NOMO-1 treated with DMSO at 0.1 percent for 48 hours (cell line): Measurements from ENCODE around the gene CAPN14.
A peak's percentile ranks its signal among the peaks of the same experiment; 100 is the strongest.

ENCODE experiments used
- DNase-seq: peaks from one replicate; lab custom pipeline; 2025; ENCODE audit not compliant: unreplicated experiment; lab: John Stamatoyannopoulos, UW

Gene CAPN14

GRCh38 chr2:31241625-31242270 is 24.4 kb upstream of the CAPN14 start:
- DNase-seq: no peak

- no peak for DNase-seq
Measured at GRCh38 chr2:31240381-31241365, 23.4 kb upstream of the CAPN14 start.

GRCh38 chr2:31239593-31240177 is 22.4 kb upstream of the CAPN14 start:
- no peak for DNase-seq

DNA sequence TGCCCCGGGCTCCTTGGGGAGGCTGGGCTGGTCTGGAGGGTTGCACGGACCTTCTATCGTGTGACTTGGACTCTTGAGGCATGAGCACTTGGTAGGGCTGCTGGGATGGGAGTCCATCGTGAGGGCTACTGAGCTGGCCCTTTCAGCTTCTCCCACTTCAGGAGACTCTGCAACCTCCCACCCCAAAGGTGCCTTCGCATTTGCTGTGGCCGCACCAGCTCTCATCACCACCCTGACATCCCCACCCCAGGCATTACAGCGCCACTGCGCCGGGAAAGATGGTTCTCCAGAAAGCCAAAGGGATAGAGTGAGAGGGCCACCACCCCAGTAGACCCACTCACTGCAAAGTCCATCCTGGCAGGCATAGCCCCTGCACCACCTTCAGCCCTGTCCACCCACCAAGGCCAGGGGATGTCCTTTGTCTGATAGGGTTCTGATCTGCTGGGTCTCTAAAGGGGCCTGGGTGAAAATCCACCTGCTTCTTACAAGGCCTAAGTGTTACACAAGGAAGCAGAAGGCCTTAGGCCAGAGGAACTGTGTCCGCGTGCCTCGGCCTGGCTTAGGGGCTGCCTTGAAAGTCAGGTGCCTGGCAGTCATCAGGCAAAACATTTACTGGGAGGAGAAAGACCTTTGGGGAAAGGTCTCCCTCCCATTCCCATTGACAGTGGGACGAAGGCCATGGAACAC is 21.7 kb upstream of the CAPN14 start:
- DNase-seq: no peak

GRCh38 chr2:31238126-31238905 is 21.0 kb upstream of the CAPN14 start:
- no peak for DNase-seq

GRCh38 chr2:31237348-31238017 is 20.2 kb upstream of the CAPN14 start:
- DNase-seq: no peak

GRCh38 chr2:31236433-31237205 is 19.3 kb upstream of the CAPN14 start:
- no peak for DNase-seq

DNA sequence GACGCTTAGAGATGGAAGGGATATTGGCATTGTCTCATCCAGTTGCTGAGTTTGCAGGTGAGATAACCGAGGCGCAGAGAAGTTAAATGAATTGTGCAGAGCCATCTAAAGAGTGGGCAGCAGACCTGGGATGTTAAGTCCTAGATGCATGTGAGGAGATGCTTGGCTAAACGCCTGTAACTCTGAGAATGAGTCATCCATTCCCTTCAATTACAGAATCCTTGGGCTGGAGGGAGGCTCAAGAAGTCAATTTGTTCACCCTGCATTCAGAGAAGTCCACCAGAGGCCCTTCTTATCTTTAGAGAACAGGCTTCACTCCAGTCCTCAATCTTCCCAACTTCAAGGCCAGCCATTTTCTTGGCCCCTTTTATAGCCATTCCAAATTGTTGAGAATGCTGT is 18.2 kb upstream of the CAPN14 start:
- DNase-seq: no peak

DNA sequence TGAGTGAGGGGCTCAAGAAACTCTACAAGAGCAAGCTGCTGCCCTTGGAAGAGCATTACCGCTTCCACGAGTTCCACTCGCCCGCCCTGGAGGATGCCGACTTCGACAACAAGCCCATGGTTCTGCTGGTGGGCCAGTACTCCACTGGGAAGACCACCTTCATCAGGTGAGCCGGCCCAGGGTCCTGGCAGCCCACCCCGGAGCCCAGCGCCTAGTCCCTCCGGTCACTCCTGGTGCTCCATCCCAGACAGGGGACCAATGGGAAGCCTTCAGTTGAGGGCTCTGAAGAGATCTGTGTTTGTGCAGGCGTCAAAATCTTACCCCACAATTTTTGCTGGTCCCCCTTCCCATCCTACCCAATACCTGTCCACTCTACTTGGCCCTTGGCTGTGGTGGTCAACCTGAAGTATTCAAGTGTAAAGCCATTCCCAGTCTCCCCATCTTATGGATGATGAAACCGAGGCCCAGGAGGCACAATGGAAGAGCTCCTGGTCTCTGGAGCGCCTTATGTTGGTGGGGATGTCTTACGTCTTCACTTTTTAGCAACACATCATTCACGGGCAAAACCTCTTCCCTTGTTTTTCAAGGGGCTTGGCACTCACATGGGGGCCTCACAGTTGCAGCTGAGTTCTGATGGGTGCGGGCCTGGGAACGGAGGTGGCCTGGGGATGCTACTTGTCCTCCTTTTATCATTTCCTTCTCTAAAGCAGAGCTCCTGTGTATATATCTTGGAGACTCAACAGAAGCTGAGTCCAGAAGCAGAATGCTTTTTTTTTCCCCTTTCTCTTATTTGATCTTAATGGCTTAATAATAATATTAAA is 17.6 kb upstream of the CAPN14 start:
- no peak for DNase-seq

DNA sequence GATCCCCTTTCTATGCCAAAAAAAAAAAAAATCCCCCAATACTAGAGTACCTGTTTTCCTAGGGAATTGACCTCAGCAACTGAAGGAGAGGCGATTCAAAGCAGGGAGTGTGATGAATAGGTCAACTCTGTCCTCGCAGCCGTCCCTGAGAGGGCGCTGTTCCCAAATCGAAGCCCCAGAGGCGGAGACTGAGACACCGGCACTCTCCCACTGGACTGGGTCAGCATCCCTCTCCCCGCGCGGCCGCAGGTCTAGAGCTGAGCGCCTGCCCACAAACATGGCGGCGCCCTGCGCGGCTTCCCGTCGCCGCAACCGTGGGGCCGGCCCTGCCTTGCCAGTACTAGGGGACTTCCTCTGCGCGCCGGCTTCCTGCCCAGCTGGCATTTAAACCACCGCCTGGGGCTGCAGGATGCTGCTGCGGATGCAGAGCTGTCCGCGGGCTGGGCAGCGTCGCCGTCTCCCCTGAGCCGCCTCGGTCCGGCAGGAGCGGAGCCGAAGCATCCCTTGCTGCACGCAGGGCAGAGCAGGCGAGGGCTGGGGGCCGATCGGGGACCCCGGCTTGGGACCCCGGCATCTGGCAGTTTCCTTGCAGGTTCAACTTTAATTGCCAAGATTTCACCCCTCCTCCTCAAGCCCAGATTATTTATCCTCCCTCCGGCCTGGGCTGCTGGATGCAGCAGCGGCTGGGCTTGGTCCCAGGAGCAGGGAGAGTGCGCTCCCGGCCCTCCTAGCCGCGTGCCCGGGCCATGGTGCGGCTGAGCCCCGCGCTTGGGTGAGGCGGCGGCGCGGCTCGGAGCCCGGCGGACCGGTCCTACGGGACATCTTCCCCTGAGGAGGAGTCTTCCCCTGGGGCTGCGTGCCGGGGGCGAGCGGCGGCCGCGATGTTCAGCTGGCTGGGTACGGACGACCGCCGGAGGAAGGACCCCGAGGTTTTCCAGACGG is 16.7 kb upstream of the CAPN14 start, which contains the start of gene EHD3:
TSS of gene EHD3 (plus strand) at position 412 of the 942 bp plus-strand sequence. CDS start at position 882, 470 bp downstream.
- peak; percentile 67 for DNase-seq

DNA sequence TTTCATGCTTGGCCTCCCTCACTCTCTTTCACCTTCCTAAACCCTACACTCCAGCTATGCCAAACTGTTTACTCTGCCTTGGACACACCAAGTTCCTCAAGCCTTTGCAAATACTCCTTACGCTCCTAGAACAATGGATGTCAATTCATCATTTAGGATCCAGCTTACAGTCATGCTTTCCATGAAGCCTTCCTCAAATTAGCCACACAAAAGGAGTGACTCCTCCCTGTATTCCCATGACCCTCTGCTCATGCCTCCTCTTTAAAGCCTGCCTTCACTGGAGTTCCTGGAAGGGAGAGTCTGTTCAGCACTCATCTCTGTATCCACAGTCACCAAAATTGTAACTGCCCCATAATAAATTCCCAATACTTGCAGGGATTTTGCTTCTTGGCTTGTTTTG is 15.9 kb upstream of the CAPN14 start:
- no peak for DNase-seq

GRCh38 chr2:31232586-31232985 is 15.3 kb upstream of the CAPN14 start:
- DNase-seq: no peak

- DNase-seq: no peak
Measured at GRCh38 chr2:31231571-31232302, 14.4 kb upstream of the CAPN14 start.

DNA sequence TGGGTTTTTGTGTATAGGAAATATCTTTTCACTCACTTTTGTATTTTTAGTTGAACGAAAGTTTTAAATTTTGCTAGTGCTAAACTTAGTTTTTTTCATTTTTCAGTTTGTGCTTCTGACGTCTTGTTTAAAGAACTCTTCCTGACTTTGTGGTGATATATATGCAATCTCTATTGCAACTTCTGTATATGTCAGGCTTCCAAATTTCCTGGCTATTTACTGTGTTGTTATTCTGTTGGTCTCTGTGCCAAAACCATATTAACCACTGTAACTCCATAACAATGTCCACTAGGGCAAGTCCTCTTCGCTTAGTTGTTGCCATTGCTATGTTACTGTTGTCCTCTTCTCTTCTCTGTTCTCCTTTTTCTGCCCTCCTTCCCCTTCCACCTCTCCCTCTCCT is 13.4 kb upstream of the CAPN14 start:
- no peak for DNase-seq

DNA sequence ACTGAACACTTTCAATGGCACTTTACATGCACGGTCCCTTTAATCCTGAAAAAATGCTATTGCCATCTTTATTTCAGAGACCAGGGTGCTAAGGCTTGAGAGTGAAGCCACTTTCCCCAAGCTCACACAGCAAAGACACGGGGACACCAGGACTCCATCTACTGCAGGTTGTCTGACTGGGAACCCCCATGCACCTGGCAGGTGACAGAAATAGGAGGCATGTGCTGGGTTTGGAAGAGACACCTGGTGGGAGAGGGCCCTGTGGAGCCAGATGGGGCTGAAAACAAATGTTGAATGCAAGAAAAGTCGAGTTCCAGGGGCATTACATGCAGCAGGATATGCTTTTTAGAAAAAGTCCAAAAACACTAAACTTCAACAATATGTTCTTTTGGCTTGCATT is 11.4 kb upstream of the CAPN14 start:
- DNase-seq: no peak

- no peak for DNase-seq
Measured at GRCh38 chr2:31227711-31228125, 10.4 kb upstream of the CAPN14 start.
